ENCODE measurements around the gene SMOC1. TPM values are rescaled to one million over a fixed set of nuclear protein-coding genes. Genes with fewer than 3 reads are reported as not detected.
"Not testable (repeated sequence)": the region's sequence is repeated elsewhere in the genome, so short reads cannot be mapped to it uniquely, and the experiment has no call there.

Gene SMOC1
- total RNA-seq, 3 donors from 2014 or later (not counting 1 experiment from before 2014, with no cell fraction given) = not detected

DNA sequence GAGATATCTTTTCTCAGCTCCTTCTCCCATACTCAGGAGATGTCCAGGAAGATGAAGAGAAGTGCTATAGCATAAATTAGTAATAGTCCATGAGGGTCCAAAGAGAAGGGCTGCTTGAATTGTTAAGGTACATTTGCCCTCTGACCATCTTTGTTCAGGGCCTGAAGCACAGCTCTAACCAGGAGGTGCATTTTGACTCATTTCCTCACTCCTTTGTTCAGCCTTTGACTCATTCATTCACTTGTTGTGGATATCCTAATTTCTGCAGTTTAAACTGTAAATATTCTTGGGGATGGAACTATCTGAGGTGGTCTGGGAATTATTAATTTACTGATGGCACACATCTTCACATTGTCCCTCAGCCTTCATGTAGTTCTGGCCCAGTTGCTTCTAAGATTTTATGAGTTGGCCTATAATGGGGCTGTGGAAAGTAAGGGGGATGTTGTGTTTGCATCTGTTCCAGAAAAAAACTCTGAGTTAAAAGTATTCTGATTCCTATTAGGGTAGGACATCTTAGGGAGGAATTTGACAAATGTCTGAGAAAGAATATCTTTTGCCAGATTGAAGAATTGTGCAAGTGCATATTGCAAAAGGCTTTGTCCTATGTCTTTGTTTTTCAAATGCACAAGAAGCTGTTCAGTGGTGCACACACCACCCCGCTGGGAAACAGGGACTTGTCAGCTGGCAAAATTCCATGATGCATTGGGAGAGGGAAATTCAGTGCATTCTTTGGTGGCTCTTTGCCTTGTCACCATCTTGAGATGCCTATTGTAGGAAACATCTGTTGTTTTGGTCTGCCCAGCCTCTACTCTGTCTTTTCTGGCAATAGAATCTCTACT is 22.1 kb downstream of the SMOC1 start:
- no peak overlapping the region for H3K4me3 Mint-ChIP-seq
- Histone ChIP-seq H3K4me3 (ENCODE audit: low read length) (no peak overlapping the region), H3K4me1 (ENCODE audit: control insufficient read depth, insufficient read depth, low read length) (no peaks in the 10 kb centered on the region), H3K36me3 (ENCODE audit: control insufficient read depth, insufficient read depth, low read length) (no peaks in the 10 kb centered on the region), H3K27me3 (ENCODE audit: control insufficient read depth, insufficient read depth, low read length) (no peaks in the 10 kb centered on the region), H3K27ac (ENCODE audit: low read length) (no peak overlapping the region), H3K9me3 (ENCODE audit: control insufficient read depth, insufficient read depth, low read length) (peaks cover 3% of the 10 kb centered on the region)
- DNase-seq (no peak), ATAC-seq (no peak)
- H3K9me3 Mint-ChIP-seq = peaks cover 9% of the 10 kb centered on the region in 2 donors
- intact Hi-C loops (cut with micrococcal nuclease) = no loop called here
- H3K36me3 Mint-ChIP-seq = peaks cover 19% of the 10 kb centered on the region
- H3K27me3 Mint-ChIP-seq (ENCODE audit: low read depth in 2 of 2) = peaks cover 8 to 25% of the 10 kb centered on the region in 2 donors
- H3K27ac Mint-ChIP-seq = no peak overlapping the region
- no peaks in the 10 kb centered on the region for H3K4me1 Mint-ChIP-seq
- TF ChIP-seq, protein P1, sequence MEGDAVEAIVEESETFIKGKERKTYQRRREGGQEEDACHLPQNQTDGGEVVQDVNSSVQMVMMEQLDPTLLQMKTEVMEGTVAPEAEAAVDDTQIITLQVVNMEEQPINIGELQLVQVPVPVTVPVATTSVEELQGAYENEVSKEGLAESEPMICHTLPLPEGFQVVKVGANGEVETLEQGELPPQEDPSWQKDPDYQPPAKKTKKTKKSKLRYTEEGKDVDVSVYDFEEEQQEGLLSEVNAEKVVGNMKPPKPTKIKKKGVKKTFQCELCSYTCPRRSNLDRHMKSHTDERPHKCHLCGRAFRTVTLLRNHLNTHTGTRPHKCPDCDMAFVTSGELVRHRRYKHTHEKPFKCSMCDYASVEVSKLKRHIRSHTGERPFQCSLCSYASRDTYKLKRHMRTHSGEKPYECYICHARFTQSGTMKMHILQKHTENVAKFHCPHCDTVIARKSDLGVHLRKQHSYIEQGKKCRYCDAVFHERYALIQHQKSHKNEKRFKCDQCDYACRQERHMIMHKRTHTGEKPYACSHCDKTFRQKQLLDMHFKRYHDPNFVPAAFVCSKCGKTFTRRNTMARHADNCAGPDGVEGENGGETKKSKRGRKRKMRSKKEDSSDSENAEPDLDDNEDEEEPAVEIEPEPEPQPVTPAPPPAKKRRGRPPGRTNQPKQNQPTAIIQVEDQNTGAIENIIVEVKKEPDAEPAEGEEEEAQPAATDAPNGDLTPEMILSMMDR (IDR thresholded peaks at IDR 0.05) = no peak
- 79% methylated on average over 1 of the region's 1 CpG for WGBS (ENCODE audit: insufficient coverage)

DNA sequence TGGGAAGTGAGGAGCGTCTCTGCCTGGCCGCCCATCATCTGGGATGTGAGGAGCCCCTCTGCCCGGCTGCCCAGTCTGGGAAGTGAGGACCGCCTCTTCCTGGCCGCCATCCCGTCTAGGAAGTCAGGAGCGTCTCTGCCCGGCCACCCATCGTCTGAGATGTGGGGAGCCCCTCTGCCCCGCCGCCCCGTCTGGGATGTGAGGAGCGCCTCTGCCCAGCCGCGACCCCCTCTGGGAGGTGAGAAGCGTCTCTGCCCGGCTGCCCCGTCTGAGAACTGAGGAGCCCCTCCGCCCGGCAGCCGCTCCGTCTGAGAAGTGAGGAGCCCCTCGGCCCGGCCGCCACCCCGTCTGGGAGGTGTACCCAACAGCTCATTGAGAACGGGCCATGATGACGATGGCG is 23.8 kb downstream of the SMOC1 start:
- 91% methylated on average over 22 of the region's 29 CpGs for WGBS (ENCODE audit: insufficient coverage)
- H3K27me3 Mint-ChIP-seq (ENCODE audit: low read depth in 2 of 2) = peaks cover 6 to 14% of the 10 kb centered on the region in 2 donors
- H3K27ac ChIP-seq (ENCODE audit: low read length); H3K36me3 Mint-ChIP-seq; H3K36me3 ChIP-seq (ENCODE audit: control insufficient read depth, insufficient read depth, low read length); H3K9me3 ChIP-seq (ENCODE audit: control insufficient read depth, insufficient read depth, low read length); H3K27me3 ChIP-seq (ENCODE audit: control insufficient read depth, insufficient read depth, low read length); H3K4me1 Mint-ChIP-seq; H3K9me3 Mint-ChIP-seq; ATAC-seq; H3K4me3 Mint-ChIP-seq; H3K4me3 ChIP-seq (ENCODE audit: low read length); H3K27ac Mint-ChIP-seq; H3K4me1 ChIP-seq (ENCODE audit: control insufficient read depth, insufficient read depth, low read length); DNase-seq; intact Hi-C loops (cut with micrococcal nuclease): not testable (repeated sequence)

DNA sequence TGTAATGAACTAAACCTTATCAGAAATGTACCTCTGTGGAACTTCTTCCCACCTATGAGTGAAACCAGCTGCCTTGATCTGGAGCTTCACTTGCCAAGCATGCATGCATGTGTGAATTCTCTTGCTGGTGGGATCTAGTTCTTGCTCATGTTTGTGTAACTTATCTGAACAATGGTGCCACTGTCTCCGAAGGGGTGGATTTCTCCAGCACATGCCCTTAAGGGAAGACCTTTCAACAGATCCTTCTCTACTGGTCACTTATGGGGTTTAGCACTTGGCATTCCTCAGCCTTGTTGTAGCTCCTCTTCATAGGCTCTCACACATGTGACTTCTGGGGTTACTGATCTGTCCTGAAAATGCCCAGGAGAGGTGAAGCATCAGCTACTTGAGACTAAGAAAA is 25.0 kb downstream of the SMOC1 start:
- Histone ChIP-seq H3K27ac (ENCODE audit: low read length) (no peak overlapping the region), H3K4me1 (ENCODE audit: control insufficient read depth, insufficient read depth, low read length) (no peaks in the 10 kb centered on the region), H3K4me3 (ENCODE audit: low read length) (no peak overlapping the region), H3K27me3 (ENCODE audit: control insufficient read depth, insufficient read depth, low read length) (no peaks in the 10 kb centered on the region), H3K36me3 (ENCODE audit: control insufficient read depth, insufficient read depth, low read length) (no peaks in the 10 kb centered on the region), H3K9me3 (ENCODE audit: control insufficient read depth, insufficient read depth, low read length) (no peaks in the 10 kb centered on the region)
- TF ChIP-seq, protein P1 (IDR thresholded peaks at IDR 0.05) = no peak
- Mint-ChIP-seq H3K9me3 (peaks cover 0 to 2% of the 10 kb centered on the region in 2 donors), H3K27ac (no peak overlapping the region), H3K36me3 (no peaks in the 10 kb centered on the region), H3K4me1 (no peaks in the 10 kb centered on the region), H3K27me3 (ENCODE audit: low read depth in 2 of 2) (peaks cover 0 to 2% of the 10 kb centered on the region in 2 donors), H3K4me3 (no peak overlapping the region)
- ATAC-seq (no peak), DNase-seq (no peak)
- WGBS (ENCODE audit: insufficient coverage) = 72% methylated on average over 1 of the region's 1 CpG
- intact Hi-C loops (cut with micrococcal nuclease) = no loop called here

DNA sequence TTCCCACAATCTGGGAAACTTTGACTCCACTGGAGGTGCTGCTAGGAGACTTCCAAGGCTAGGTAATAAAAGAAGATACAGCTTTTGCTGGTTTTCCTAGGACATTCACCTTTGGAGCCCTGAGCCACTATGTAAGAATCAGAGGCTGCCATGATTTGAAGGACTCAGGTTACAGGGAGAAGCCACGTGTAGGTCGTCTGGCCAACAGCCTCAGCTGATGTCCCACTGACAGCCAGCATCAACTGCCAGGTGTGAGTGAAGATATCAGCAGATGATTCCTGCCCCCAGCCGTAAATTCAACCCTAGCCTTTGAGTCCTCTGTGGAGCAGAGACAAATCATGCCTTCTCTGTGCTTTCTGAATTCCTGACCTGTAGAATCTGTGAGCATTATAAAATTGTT is 27.0 kb downstream of the SMOC1 start:
- Mint-ChIP-seq H3K36me3 (no peaks in the 10 kb centered on the region), H3K4me3 (no peak overlapping the region), H3K27ac (no peak overlapping the region), H3K9me3 (no peaks in the 10 kb centered on the region), H3K4me1 (no peaks in the 10 kb centered on the region), H3K27me3 (ENCODE audit: low read depth in 2 of 2) (peaks cover 0 to 2% of the 10 kb centered on the region in 2 donors)
- Histone ChIP-seq H3K9me3 (ENCODE audit: control insufficient read depth, insufficient read depth, low read length) (no peaks in the 10 kb centered on the region), H3K36me3 (ENCODE audit: control insufficient read depth, insufficient read depth, low read length) (no peaks in the 10 kb centered on the region), H3K4me3 (ENCODE audit: low read length) (no peak overlapping the region), H3K4me1 (ENCODE audit: control insufficient read depth, insufficient read depth, low read length) (no peaks in the 10 kb centered on the region), H3K27ac (ENCODE audit: low read length) (no peak overlapping the region), H3K27me3 (ENCODE audit: control insufficient read depth, insufficient read depth, low read length) (no peaks in the 10 kb centered on the region)
- DNase-seq (no peak), ATAC-seq (no peak)
- TF ChIP-seq, protein P1 (IDR thresholded peaks at IDR 0.05) = no peak
- intact Hi-C loops (cut with micrococcal nuclease) = no loop called here
- 40% methylated on average over 3 of the region's 3 CpGs for WGBS (ENCODE audit: insufficient coverage)
